K562 (cell line): Measurements from ENCODE around the gene ARHGAP32. TPM values are rescaled to one million over a fixed set of nuclear protein-coding genes. Genes with fewer than 3 reads are reported as not detected.

Source experiments
- ATAC-seq: fragments of 200-7000 bp; cut with Tn5 transposase; 3 replicates; pipeline ENCODE4 v1.9.1; 2020; ENCODE audit warnings: moderate library complexity
- BruUV-seq: library from RNA; stranded (reverse); fragments of 400-500 nt; replicated peaks from 2 replicates; lab custom pipeline; 2021; lab: Mats Ljungman, UMichigan
- CTCF ChIA-PET: fragments of 300-600 bp; formaldehyde crosslinking; extraction: SDS; loops from one replicate; lab custom pipeline; 2021; ENCODE audit warnings: low intra/inter-chr PET ratio; lab: Yijun Ruan, JAX
- POLR2A ChIA-PET: fragments of 300-600, 350-650 bp; sonication (Branson Sonifier 250); formaldehyde crosslinking; extraction: SDS; loops from one replicate; lab custom pipeline; 2021; ENCODE audit warnings: antibody characterized with exemption, inconsistent platforms; lab: Yijun Ruan, JAX
- DNase-seq, 4 experiments: peaks; one replicate each; pipeline versions ENCODE4 v3.0.0 to v3.0.0-alpha.2; 2011 to 2018; ENCODE audit warnings: low spot score in 3 of 4, mixed read lengths in 3 of 4; ENCODE audit errors: extremely low read depth in 1 of 4
- FAIRE-seq: peaks from 2 replicates; lab custom pipeline; 2011; peaks lifted over from hg19 to GRCh38; lab: Jason Lieb, UNC
- H2AFZ ChIP-seq: 2 replicates; pipeline ENCODE4 v1.6.0; 2011; ENCODE audit warnings: low read depth, low read length, control low read depth, inconsistent platforms
- H3K27ac ChIP-seq: fragments of 200-600 bp; 3 replicates; pipeline ENCODE4 v1.8.0; 2011; ENCODE audit warnings: low read depth, mild to moderate bottlenecking, control low read depth, inconsistent platforms, low read length, moderate library complexity, mixed read lengths; ENCODE audit errors: extremely low read depth
- H3K27me3 ChIP-seq, 2 experiments: fragments of 300-600 bp in 1 of 2; 2 replicates in 1 of 2; 3 replicates in 1 of 2; pipeline versions ENCODE4 v1.6.0 to v1.8.0; 2011; ENCODE audit warnings: inconsistent platforms in 2 of 2, low read length in 2 of 2, mild to moderate bottlenecking in 1 of 2, mixed read lengths in 1 of 2, moderate library complexity in 1 of 2; ENCODE audit not compliant: control insufficient read depth in 2 of 2, insufficient read depth in 2 of 2
- H3K36me3 ChIP-seq: fragments of 300-600 bp; 3 replicates; pipeline ENCODE4 v1.8.0; 2011; ENCODE audit warnings: mild to moderate bottlenecking, low read length, inconsistent platforms; ENCODE audit not compliant: control insufficient read depth, insufficient read depth
- H3K4me1 ChIP-seq, 2 experiments: fragments of 200-600 bp in 1 of 2; replicated peaks in 1 of 2; 2 replicates in 1 of 2; 3 replicates in 1 of 2; pipeline versions ENCODE4 v1.5.1 to v1.8.0; 2011; ENCODE audit warnings: inconsistent platforms in 2 of 2, low read length in 2 of 2, mild to moderate bottlenecking in 1 of 2, mixed read lengths in 1 of 2, moderate library complexity in 1 of 2; ENCODE audit not compliant: control insufficient read depth in 2 of 2, insufficient read depth in 2 of 2
- H3K4me2 ChIP-seq: 2 replicates; pipeline ENCODE4 v1.6.1; 2011; ENCODE audit warnings: low read length, control low read depth, inconsistent platforms, mixed read lengths; ENCODE audit not compliant: insufficient read depth
- H3K4me3 ChIP-seq: fragments of 200-600 bp; sonication (generic), shearing (Covaris generic); 2 replicates; pipeline ENCODE4 v1.5.1; 2016; ENCODE audit warnings: control low read depth, inconsistent platforms
- H3K79me2 ChIP-seq: fragments of 200-600 bp; 3 replicates; pipeline ENCODE4 v1.8.0; 2011; ENCODE audit warnings: low read length, inconsistent platforms; ENCODE audit not compliant: control insufficient read depth, insufficient read depth
- H3K9ac ChIP-seq, 2 experiments: 2 replicates each; pipeline versions ENCODE4 v1.6.0 to v1.6.1; 2011; ENCODE audit warnings: low read depth in 2 of 2, low read length in 2 of 2, control low read depth in 1 of 2, inconsistent platforms in 1 of 2, mild to moderate bottlenecking in 1 of 2, mixed read lengths in 1 of 2; ENCODE audit not compliant: insufficient read depth in 1 of 2
- H3K9me1 ChIP-seq: one replicate; pipeline ENCODE4 v1.6.0; 2011; ENCODE audit warnings: inconsistent platforms, mild to moderate bottlenecking, low read length, moderate library complexity; ENCODE audit not compliant: control insufficient read depth, insufficient read depth
- H3K9me3 ChIP-seq: replicated peaks from 2 replicates; pipeline ENCODE4 v1.5.1; 2011; ENCODE audit warnings: low read depth, low read length, inconsistent platforms; ENCODE audit not compliant: control insufficient read depth, insufficient read depth
- H4K20me1 ChIP-seq: replicated peaks from 2 replicates; pipeline ENCODE4 v1.6.1; 2011; ENCODE audit warnings: low read length, inconsistent platforms, mixed read lengths; ENCODE audit not compliant: control insufficient read depth, insufficient read depth
- ERF ChIP-seq: fragments of 450-650 bp; formaldehyde crosslinking; IDR thresholded peaks from 2 replicates; pipeline ENCODE4 v1.4.0; 2020; ENCODE audit warnings: mild to moderate bottlenecking, mixed read lengths
- EZH2 ChIP-seq: IDR thresholded peaks from 2 replicates; pipeline ENCODE4 v1.6.1; 2012; ENCODE audit warnings: low read depth, mild to moderate bottlenecking, inconsistent platforms, low read length, borderline replicate concordance
- FOXK1 ChIP-seq: sonication (generic); formaldehyde crosslinking; IDR thresholded peaks from 2 replicates; pipeline ENCODE4 v1.8.0; 2022; ENCODE audit warnings: missing genetic modification reagents, mild to moderate bottlenecking, borderline replicate concordance
- HDAC8 ChIP-seq: fragments of 450-650 bp; IDR thresholded peaks from 2 replicates; pipeline ENCODE4 v1.6.1; 2016; ENCODE audit warnings: mild to moderate bottlenecking, missing genetic modification characterization, moderate library complexity, missing compliant biosample characterization
- HDGF ChIP-seq: fragments of 450-650 bp; IDR thresholded peaks from 2 replicates; pipeline ENCODE4 v1.6.1; 2016
- NFXL1 ChIP-seq: fragments of 450-650 bp; formaldehyde crosslinking; IDR thresholded peaks from 2 replicates; pipeline ENCODE4 v1.4.0; 2021; ENCODE audit warnings: mild to moderate bottlenecking
- PML ChIP-seq: IDR thresholded peaks from 2 replicates; pipeline ENCODE4 v1.6.1; 2012; ENCODE audit warnings: low read length, inconsistent platforms
- SAFB ChIP-seq: fragments of 200-400 bp; formaldehyde crosslinking; IDR thresholded peaks from 2 replicates; pipeline ENCODE4 v1.6.1; 2017; ENCODE audit warnings: low read depth, low read length, borderline replicate concordance
- SNRNP70 ChIP-seq: fragments of 200-400 bp; formaldehyde crosslinking; optimal IDR thresholded peaks from 2 replicates; pipeline ENCODE3; 2017; ENCODE audit warnings: low read depth, low read length
- SUPT5H ChIP-seq: fragments of 450-650 bp; IDR thresholded peaks from 2 replicates; pipeline ENCODE4 v1.6.1; 2016
- TRIM28 ChIP-seq: fragments of 450-650 bp; IDR thresholded peaks from 2 replicates; pipeline ENCODE4 v1.6.1; 2017
- ZC3H8 ChIP-seq: fragments of 450-650 bp; IDR thresholded peaks from 2 replicates; pipeline ENCODE4 v1.6.1; 2017
- ZNF184 ChIP-seq: sonication (generic); formaldehyde crosslinking; IDR thresholded peaks from 2 replicates; pipeline ENCODE4 v1.5.0; 2020; ENCODE audit warnings: missing genetic modification reagents
- ZNF239 ChIP-seq: fragments of 250-450 bp; sonication (Bioruptor Pico); IDR thresholded peaks from 2 replicates; pipeline ENCODE4 v1.4.0; 2020; ENCODE audit warnings: mild to moderate bottlenecking
- ZNF311 ChIP-seq: fragments of 250-450 bp; sonication (Bioruptor Pico); IDR thresholded peaks from 2 replicates; pipeline ENCODE4 v1.4.0; 2020; ENCODE audit warnings: mild to moderate bottlenecking, moderate library complexity
- ZNF785 ChIP-seq: fragments of 250-450 bp; sonication (Bioruptor Pico); IDR thresholded peaks from 2 replicates; pipeline ENCODE4 v1.4.0; 2020; ENCODE audit warnings: mild to moderate bottlenecking
- WGBS: fragments of 100-300 bp; shearing (Covaris generic); methylation state at CpG from one replicate; pipeline ENCODE4 v1.1.6; 2016; ENCODE audit warnings: low coverage, mixed read lengths; ENCODE audit not compliant: insufficient coverage; ENCODE audit errors: missing lambda C conversion rate; 5-methylcytosine and 5-hydroxymethylcytosine counted together
- in situ Hi-C: fragments of 300-500 bp; cut with MboI; formaldehyde crosslinking; loops from 4 replicates; pipeline ENCODE4 v1.15.0; 2018; ENCODE audit warnings: inconsistent platforms, mixed read lengths
- intact Hi-C: fragments of 100-400 bp; cut with micrococcal nuclease; formaldehyde crosslinking; loops from 2 replicates; pipeline ENCODE4 v1.14.2; 2022
- polyA plus RNA-seq, 8 experiments: library from polyadenylated mRNA; depleted of rRNA in 4 of 8; stranded (reverse) in 5 of 8; unstranded in 3 of 8; fragments of >200 nt; fragmentation: Nextera tagmentation in 2 of 8; fragmentation: Illumina TruSeq in 1 of 8; extraction: Ambion mirVana in 2 of 8; extraction: Trizol in 1 of 8; gene quantifications; 2 replicates each; pipeline versions ENCODE4 v1.2.1 to v1.2.3, GENCODE V29; 2011 to 2014; ENCODE audit warnings: inconsistent platforms in 1 of 8, missing spikeins in 1 of 8
- total RNA-seq, 7 experiments: library from RNA; depleted of rRNA in 6 of 7; stranded (reverse); fragments of >200 nt in 6 of 7; fragmentation: Illumina TruSeq in 2 of 7; extraction: Trizol in 2 of 7; gene quantifications; 2 replicates each; pipeline versions ENCODE4 v1.2.1 to v1.2.3, GENCODE V29; 2011 to 2021; ENCODE audit warnings: low replicate concordance in 1 of 7
- TF ChIP-seq, protein P1 (sequence below): sonication (generic); formaldehyde crosslinking; IDR thresholded peaks from 2 replicates; pipeline ENCODE4 v1.8.1; 2023; ENCODE audit warnings: missing genetic modification reagents, mild to moderate bottlenecking, borderline replicate concordance
- TF ChIP-seq, protein P2 (sequence below): sonication (generic); formaldehyde crosslinking; IDR thresholded peaks from 2 replicates; pipeline ENCODE4 v1.9.0; 2022; ENCODE audit warnings: mild to moderate bottlenecking, missing genetic modification reagents

Gene ARHGAP32
- total and polyA plus RNA-seq, 9 of the 15 experiments (the other 6 are each of a cell fraction or from before 2014, with no cell fraction given) = 0.18 TPM; not detected in 8

DNA sequence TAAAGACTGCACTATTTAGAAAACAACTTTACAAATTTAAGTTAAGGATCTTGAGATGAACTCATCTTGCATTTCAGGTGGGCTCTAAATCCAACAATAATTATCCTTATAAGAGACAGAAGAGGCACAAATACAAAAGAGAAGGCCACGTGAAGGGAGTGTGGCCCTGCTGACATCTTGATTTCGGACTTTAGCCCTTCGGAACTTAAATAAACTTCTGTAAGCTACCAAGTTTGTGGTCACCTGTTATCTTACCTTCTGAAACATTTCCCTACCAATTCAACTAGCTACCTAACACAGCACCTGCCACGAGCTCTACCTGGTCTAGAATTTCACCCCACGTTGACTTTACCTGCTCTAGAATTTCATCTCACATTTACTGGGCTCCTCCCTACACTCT lies 42.9 kb upstream of the ARHGAP32 start:
- Histone ChIP-seq H3K4me3 (no peak overlapping the region), H3K4me1 (no peaks in the 10 kb centered on the region), H4K20me1 (no peaks in the 10 kb centered on the region), H3K79me2 (no peaks in the 10 kb centered on the region), H3K9ac (no peak overlapping the region), H3K27ac (no peak overlapping the region), H3K4me2 (no peak overlapping the region), H3K27me3 (no peaks in the 10 kb centered on the region), H3K36me3 (no peaks in the 10 kb centered on the region), H3K9me1 (no peaks in the 10 kb centered on the region), H2AFZ (no peak overlapping the region), H3K9me3 (no peaks in the 10 kb centered on the region; the same call in 1 of the 2 replicates)
- intact Hi-C loops (no loop called here), in situ Hi-C loops (no loop called here)
- BruUV-seq = no TSS peak
- ATAC-seq (no peak), FAIRE-seq (no peak), DNase-seq (no peak)
- POLR2A ChIA-PET = no interaction called here
- TF ChIP-seq ZNF311 (CRISPR knock-in tag) = no peak
- TF ChIP-seq ZC3H8 = no peak
- no peak for TF ChIP-seq FOXK1
- no peak for TF ChIP-seq SNRNP70
- TF ChIP-seq ZNF239 (CRISPR knock-in tag) = no peak
- TF ChIP-seq TRIM28 = no peak
- TF ChIP-seq, protein P1, sequence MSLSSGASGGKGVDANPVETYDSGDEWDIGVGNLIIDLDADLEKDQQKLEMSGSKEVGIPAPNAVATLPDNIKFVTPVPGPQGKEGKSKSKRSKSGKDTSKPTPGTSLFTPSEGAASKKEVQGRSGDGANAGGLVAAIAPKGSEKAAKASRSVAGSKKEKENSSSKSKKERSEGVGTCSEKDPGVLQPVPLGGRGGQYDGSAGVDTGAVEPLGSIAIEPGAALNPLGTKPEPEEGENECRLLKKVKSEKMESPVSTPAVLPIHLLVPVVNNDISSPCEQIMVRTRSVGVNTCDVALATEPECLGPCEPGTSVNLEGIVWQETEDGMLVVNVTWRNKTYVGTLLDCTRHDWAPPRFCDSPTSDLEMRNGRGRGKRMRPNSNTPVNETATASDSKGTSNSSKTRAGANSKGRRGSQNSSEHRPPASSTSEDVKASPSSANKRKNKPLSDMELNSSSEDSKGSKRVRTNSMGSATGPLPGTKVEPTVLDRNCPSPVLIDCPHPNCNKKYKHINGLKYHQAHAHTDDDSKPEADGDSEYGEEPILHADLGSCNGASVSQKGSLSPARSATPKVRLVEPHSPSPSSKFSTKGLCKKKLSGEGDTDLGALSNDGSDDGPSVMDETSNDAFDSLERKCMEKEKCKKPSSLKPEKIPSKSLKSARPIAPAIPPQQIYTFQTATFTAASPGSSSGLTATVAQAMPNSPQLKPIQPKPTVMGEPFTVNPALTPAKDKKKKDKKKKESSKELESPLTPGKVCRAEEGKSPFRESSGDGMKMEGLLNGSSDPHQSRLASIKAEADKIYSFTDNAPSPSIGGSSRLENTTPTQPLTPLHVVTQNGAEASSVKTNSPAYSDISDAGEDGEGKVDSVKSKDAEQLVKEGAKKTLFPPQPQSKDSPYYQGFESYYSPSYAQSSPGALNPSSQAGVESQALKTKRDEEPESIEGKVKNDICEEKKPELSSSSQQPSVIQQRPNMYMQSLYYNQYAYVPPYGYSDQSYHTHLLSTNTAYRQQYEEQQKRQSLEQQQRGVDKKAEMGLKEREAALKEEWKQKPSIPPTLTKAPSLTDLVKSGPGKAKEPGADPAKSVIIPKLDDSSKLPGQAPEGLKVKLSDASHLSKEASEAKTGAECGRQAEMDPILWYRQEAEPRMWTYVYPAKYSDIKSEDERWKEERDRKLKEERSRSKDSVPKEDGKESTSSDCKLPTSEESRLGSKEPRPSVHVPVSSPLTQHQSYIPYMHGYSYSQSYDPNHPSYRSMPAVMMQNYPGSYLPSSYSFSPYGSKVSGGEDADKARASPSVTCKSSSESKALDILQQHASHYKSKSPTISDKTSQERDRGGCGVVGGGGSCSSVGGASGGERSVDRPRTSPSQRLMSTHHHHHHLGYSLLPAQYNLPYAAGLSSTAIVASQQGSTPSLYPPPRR = no peak
- TF ChIP-seq ERF (CRISPR knock-in tag) = no peak
- no peak for TF ChIP-seq PML
- no peak for TF ChIP-seq NFXL1 (CRISPR knock-in tag)
- TF ChIP-seq SUPT5H = no peak
- TF ChIP-seq HDGF = no peak
- no peak for TF ChIP-seq ZNF785 (CRISPR knock-in tag)
- no peak for TF ChIP-seq ZNF184
- TF ChIP-seq SAFB = no peak
- TF ChIP-seq EZH2 = no peak
- TF ChIP-seq HDAC8 = no peak
- TF ChIP-seq, protein P2, sequence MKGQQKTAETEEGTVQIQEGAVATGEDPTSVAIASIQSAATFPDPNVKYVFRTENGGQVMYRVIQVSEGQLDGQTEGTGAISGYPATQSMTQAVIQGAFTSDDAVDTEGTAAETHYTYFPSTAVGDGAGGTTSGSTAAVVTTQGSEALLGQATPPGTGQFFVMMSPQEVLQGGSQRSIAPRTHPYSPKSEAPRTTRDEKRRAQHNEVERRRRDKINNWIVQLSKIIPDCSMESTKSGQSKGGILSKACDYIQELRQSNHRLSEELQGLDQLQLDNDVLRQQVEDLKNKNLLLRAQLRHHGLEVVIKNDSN (CRISPR knock-in tag) = no peak
- 1% methylated on average over 5 of the region's 5 CpGs for WGBS
- CTCF ChIA-PET = no interaction called here
